HK-2 (cell line): ENCODE data around the gene ANKRD13D.

Experiments
- DNase-seq: peaks from one replicate; pipeline ENCODE4 v3.0.0-alpha.2; 2018; ENCODE audit not compliant: unreplicated experiment

ANKRD13D gene

DNA sequence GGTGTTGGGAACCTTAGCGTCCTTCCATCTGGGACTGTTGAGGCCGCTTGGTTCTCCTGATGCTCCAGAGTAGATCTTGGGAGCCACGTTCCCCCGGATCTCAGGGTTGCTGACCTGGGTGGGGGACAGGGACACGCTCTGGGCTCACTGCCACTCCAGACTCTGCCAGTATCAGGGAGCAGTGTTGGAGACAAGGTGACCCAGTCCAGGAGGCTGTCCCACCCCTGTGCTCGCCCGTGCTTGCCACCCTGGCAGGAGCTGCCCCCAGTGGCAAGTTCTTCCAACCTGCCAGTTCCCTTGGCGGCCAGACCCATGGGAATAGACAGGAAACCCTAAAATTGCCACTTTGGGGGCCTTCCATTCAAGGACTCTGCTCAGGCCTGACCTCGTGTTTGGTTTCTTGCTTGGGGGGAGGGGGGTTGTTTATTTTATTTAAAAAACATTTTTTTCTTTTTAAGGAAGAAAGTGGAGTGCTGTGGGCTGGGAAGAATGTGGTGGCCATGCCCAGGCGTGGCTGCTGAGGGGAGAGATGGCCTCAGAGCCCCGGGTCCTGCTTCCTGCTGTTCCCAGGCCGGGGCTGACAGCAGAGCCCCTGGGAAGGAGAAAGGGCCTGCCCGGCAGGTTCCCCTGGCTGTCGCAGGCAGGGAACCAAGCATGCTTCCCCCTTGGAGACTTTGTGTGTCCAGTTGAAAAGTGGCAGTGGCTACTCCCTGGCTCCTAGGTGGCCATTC is 15.7 kb upstream of the ANKRD13D start:
- DNase-seq: no peak

DNA sequence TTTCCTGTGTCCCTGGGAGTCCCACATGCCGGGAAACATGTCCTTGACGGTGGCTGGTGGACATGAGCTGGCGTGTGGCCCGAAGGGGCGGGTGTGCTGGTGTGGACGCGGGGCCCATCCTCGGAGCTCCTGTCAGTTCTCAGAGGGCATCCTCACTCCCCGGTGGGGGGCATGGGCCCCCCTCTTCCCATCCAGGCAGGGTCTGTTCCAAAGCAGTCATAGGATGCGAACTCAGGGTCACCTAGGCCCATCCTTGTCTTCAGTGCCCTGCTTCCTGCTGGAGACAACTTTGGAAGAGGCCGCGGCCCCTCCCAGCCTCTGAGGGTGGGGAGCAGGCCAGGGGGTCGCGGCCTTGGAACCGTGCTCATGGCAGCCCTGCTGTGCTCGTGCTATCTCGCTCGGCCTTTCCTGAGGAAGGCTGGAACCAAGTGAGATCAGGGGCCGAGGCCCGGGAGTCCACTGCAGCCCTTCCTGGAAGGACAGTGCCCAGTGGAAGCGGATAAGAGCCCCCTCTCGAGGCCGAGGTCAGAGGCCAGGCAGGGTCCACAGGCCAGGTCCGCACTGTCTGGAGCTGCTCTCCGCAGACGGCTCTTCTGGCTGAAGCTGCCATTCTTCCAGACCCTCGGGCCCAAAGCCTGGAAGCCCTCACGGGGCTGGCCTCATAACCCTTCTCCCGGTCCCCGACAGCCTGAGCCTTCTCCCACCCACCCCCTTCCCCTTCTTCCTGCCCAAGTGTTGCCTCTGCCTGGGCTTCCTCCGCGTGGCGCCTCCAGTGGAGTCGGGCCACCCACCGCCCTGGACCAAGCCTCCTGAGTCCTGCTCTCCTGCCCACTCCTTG is 14.1 kb upstream of the ANKRD13D start:
- DNase-seq: no peak

DNA sequence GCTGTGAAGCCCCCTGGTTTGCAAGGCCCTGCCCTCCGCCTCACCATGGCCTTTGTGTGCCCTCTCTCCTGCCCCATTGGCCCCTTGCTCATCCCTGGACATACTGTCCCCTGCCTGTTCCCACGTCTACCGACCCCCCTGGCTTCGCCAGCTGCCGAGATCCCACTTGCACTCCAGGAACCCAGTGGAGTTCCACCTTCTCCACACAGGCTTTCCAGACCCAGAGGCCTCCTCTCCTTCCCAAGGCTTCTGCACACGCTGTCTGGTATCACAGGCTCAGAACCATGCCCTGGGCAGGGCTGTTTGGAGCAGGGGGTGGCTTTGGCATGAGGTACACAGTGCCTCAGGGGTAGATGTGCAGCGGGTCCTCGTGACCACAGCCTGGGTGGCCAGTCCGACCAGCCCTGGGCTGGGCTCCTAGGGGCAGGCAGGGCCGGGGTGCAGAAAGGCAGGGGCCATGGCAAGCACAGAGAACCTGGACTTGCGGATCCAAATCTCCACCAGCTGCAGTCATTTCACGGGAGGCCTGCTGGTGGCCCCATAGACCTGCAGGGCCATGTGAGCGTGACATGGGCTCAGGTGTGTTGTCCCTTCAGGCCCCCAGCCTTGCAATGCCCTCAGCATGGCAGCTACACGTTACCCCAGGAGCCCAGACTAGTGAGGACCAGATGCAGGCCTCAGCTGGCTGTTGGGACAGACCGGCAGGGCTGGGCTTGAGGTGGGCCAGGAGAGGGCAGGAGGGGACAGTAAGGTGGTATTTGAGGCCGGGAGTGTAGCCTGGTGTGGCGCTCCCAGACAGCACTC is 13.3 kb upstream of the ANKRD13D start:
- DNase-seq: no peak

DNA sequence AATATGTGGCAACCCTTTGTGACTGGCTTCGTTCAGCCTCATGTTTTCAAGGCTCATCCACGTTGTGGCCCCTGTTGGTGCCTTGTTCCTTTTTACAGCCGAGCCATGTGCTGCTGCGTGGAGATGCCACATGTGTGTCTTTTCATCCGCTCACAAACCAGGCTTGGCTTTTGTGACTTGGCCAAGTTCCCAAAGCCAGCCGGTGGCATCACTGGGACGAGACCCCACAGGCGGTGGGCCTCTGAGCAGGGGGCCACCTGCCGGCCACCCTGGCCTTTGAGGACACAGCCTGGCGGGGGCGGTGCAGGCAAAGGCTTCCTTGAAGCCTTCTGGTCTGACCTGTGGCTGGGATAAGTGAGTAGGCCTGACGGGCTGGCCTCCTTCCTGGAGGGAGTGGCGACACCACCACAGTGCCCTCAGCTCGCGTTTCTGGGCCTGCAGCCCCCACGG is 12.3 kb upstream of the ANKRD13D start:
- no peak for DNase-seq

DNA sequence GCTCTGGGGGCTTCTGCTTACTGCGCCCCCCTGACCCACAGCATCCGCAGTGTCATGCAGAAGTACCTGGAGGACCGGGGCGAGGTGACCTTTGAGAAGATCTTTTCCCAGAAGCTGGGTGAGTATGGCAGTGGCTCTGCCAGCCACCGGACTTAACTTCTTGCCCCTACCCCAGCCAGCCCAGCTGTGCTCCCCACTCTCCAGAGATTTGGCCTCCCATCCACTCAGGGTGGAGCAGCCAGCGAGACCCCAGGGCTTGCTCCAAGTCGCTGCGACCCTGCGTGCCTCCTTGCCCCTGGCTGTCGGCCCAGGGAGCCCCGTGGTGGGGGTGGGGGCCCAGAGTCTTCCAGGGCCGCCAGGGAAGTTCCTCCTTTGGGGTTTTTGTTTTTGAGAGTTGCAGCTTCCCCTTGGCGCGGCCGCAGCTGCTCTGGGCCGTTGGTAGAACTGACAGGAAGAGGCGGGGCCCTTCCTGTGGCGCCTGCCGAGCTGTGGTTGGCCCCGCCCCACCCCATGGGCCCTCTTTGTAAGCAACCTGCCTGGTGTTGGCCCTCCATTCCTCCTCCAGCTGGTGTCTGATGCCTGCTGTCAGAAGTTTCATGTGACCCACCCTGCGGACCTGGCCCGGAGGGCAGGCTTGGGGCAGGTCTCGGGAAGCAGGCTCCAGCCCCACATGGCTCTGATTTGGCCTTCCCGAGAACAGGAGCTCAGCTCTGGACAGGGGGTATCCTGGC is 11.7 kb upstream of the ANKRD13D start:
- DNase-seq: no peak

DNA sequence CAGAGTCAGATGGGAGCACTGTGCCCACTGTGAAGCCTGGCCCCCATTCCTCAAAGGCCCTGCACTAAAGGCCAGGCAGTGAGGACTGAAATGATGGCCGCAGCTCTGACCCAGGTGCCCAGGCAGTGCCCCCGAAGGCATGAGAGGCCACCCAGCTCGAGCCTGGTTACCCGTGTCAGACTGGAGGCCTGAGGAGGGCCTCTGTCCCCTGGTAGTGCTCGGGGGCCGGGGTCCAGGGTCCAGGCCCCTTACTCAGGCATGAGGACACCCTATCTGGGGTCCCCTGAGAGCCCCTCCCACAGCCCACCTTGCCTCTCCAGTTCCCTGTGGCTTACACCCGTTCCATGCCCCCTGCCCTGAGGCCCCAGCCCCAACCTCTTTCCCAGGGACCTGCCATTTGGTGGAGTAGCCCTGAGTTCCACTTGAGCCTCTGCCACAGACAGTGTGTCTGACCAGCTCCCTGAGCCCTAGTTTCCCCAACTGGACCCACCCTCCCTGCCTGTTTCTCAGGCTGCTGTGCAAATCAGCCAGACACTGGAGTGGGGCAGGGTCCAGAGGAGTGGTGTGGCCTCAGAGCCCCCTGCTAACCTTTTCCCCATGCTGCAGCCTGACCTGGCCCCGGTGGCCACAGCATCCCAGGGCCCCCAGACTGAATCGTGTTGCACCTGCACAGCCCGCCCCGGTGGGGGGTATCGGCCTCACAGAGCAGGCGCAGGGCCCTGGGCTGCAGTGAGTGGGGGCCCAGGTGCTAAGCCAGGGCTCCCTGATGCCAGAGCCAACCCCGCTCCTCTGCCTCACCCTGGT is 10.8 kb upstream of the ANKRD13D start:
- DNase-seq: no peak

DNA sequence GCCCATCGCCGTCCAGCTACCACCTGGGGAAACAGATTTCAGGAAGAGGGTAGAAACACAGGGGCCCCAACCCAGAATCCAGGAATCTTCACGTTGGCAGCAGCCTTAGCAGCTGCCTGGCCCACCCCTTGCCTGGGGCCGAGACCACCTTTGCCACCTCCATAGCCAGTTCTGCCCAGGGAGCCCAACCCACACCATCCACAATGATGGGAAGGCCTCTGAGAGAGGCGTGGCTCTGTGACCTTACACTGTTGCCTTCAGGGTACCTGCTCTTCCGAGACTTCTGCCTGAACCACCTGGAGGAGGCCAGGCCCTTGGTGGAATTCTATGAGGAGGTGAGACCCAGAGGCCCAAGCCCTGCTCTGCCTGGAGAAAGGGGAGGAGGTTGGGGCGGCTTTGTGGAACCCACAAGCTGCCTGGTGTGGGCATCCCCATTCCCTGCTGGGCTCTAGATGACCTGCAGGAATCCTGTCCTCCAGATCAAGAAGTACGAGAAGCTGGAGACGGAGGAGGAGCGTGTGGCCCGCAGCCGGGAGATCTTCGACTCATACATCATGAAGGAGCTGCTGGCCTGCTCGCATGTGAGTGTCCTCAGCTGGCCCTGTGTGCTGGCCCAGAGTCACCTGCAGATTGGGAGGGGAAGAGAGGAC is 10.0 kb upstream of the ANKRD13D start:
- DNase-seq: no peak

DNA sequence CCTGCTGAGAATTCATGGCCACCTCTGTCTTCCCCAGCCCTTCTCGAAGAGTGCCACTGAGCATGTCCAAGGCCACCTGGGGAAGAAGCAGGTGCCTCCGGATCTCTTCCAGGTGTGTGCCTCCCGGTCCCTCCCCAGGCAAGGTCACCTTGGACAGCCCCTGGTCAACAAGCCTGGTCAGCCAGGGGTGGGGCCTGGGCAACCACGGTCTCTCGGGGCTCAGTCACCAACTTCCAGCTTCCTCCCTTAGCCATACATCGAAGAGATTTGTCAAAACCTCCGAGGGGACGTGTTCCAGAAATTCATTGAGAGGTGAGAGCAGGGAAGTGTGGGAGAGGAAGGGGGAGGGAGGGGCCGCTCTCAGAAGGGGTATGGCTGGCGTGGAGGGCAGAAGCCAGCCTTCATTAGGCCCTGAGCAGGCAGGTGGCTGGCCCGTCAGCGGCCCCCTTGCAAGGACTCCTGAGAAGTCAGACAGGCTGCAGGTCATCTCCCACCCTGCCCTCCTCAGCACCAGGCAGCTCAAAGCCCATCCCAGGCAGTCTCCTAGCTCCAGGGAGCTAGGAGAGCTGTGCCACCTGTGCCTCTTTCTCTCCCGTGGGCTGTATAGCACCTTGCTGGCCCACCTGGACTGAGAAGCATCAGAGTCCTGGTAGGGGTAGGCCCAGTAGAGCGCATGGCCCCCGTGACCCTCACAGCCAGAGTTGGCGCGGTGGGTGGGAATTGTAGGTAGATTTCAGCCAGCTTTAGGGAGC is 9.3 kb upstream of the ANKRD13D start:
- no peak for DNase-seq

DNA sequence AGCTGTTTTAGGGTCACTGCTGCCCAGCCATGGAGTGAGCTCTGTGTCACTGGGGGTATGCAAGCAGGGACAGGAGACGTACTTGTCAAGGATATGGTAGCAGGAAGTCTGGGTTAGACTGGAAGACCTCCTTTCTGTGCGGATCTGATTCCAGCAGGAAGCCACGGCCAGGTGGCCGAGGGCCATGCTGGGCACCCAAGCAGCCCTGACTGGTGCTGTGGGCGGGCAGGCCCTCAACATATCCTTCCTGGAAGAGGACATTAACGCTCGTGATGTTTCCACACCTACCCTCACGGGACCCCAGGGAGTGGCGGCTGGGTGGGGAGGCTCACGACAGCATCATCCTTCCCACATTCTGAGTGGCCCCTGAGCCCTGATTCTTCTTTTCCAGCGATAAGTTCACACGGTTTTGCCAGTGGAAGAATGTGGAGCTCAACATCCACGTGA is 8.7 kb upstream of the ANKRD13D start:
- no peak for DNase-seq

DNA sequence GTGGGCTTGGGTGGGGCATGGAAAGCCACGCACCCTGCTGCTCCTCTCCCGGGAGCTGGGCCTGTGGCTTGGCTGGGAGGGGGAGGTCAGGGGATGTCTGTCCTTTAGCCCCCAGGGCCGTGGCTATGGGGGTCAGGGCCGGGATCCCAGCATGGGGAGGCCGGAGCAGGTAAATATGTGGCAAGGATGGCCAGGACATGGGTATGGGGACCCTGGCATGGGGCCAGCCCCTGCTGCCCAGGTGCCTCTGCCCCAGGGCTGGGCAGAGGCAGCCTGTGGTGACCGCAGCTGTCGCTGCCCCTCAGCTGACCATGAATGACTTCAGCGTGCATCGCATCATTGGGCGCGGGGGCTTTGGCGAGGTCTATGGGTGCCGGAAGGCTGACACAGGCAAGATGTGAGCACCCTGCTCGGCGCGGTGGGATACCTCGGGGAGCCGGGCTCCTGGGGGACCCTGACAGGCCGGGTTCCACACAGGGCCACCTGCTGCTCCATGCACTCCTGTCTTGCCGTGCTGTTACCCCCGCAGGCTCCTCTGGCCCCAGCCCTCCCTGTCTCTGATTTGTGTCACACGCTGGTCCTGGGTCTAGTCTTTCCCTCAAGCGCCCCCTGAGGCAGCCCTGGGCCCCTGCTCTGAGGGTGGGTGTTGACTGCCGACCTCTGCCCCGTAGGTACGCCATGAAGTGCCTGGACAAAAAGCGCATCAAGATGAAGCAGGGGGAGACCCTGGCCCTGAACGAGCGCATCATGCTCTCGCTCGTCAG is 8.1 kb upstream of the ANKRD13D start:
- no peak for DNase-seq

DNA sequence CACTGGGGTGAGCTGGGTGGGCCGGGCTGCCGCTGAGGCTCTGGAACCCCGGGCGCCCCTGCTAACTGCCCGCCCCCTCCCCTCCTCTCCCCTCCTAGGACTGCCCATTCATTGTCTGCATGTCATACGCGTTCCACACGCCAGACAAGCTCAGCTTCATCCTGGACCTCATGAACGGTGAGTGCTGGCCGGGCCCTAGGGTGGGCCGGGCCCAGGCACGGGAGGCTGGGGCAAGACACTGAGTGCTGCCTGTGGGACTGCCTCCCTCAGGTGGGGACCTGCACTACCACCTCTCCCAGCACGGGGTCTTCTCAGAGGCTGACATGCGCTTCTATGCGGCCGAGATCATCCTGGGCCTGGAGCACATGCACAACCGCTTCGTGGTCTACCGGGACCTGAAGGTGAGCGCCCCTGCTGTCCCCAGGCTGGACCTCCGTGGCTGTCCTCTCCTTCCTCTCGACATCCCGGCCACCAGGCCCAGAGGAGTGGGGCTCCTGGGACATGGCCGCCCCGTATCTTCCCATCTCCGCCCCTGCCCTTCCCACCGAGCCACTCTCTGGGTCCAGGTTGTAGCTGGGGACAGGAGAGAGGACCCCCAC is 7.5 kb upstream of the ANKRD13D start:
- no peak for DNase-seq

DNA sequence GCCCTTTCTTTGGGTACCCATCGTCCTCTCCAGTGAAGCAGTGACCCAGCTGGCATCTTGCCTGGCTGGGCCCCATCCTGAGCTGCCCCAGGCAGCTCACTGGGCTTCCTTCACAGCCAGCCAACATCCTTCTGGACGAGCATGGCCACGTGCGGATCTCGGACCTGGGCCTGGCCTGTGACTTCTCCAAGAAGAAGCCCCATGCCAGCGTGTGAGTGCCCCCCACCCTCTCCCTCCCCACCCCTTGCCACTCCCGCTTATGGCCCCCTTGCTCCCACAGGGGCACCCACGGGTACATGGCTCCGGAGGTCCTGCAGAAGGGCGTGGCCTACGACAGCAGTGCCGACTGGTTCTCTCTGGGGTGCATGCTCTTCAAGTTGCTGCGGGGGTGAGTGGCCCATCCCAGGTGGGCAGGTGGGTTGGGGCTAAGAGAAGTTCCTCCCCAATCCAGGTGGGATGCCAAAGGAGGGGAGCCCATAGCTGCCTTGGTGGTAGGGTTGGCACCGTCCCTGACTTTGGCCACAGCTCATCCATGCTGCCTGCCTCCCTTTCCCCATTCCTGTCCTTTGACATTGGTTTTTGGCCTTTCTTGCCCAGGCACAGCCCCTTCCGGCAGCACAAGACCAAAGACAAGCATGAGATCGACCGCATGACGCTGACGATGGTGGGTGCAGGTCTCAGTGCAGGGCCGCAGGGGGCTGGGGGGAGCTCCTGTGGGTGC is 6.8 kb upstream of the ANKRD13D start:
- DNase-seq: no peak

DNA sequence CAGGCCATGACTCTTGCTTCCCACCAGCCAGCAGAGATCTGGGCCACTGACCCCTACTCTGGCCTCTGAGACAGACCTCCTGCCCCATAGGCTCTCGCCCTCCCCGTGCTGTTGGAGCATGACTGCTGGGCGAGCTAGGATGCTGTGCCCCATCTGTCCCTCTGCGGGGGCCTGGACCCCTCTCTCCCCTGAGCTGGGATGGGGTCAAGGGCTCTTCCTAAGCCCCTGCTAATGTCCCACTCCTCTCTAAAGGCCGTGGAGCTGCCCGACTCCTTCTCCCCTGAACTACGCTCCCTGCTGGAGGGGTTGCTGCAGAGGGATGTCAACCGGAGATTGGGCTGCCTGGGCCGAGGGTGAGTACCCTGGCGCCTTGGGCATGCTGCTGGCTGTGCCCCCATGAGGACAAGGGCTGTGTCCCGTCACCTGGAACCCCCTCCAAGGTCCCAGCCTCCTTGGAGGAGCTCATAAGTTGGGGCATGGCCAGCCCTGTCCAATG is 6.2 kb upstream of the ANKRD13D start:
- no peak for DNase-seq

DNA sequence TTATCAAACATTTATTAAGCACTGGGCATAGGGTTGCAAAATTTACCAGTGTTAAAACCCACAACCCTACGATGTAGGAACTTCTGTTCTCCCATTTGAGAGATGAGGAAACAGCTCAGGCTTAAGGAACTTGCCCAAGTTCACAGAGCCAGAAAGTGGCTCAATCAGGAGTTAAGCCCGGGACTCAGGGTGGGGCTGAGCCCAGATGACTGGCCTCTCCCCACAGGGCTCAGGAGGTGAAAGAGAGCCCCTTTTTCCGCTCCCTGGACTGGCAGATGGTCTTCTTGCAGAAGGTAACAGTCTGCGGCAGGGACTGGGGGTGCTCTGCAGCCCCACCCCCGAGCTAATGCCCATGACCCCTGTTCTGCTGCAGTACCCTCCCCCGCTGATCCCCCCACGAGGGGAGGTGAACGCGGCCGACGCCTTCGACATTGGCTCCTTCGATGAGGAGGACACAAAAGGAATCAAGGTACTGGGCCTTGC is 5.6 kb upstream of the ANKRD13D start:
- no peak for DNase-seq

DNA sequence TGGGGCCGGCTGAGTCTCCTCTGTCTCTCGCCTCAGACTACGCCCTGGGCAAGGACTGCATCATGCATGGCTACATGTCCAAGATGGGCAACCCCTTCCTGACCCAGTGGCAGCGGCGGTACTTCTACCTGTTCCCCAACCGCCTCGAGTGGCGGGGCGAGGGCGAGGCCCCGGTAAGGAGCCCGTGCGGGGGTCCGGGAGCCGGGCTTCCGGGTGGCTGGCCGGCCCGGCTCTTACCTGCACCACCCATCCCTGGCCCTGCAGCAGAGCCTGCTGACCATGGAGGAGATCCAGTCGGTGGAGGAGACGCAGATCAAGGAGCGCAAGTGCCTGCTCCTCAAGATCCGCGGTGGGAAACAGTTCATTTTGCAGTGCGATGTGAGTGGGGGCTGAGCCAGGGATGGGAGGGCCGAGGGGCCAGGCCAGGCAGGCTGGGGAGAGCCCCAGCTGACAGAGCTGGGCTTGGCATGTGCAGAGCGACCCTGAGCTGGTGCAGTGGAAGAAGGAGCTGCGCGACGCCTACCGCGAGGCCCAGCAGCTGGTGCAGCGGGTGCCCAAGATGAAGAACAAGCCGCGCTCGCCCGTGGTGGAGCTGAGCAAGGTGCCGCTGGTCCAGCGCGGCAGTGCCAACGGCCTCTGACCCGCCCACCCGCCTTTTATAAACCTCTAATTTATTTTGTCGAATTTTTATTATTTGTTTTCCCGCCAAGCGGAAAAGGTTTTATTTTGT is 4.1 kb upstream of the ANKRD13D start:
- no peak for DNase-seq
